Sigmoid colon (tissue), 7 donors: ENCODE measurements around the gene VWA2. TPM values are rescaled to one million over a fixed set of nuclear protein-coding genes. Genes with fewer than 3 reads are reported as not detected.

Experiments
- DNase-seq: peaks from one replicate; pipeline ENCODE4 v3.0.0-alpha.2; 2019
- H3K27ac ChIP-seq, 4 donors: fragments of 200-600 bp; sonication (generic); one replicate each; pipeline ENCODE4 v1.5.1; 2016 to 2019; ENCODE audit warnings: mild to moderate bottlenecking in 1 of 4
- H3K27me3 ChIP-seq, 3 donors: fragments of 200-600 bp; sonication (generic); one replicate each; pipeline ENCODE4 v1.5.1; 2019; ENCODE audit warnings: mild to moderate bottlenecking in 1 of 3
- H3K36me3 ChIP-seq, 4 donors: fragments of 200-600 bp; sonication (generic); one replicate each; pipeline ENCODE4 v1.5.1; 2016 to 2019
- H3K4me1 ChIP-seq, 4 donors: fragments of 200-600 bp; sonication (generic); one replicate each; pipeline ENCODE4 v1.5.1; 2017 to 2019
- H3K4me3 ChIP-seq, 4 donors: fragments of 200-600 bp; sonication (generic); one replicate each; pipeline ENCODE4 v1.5.1; 2017 to 2019; ENCODE audit warnings: mild to moderate bottlenecking in 2 of 4, moderate library complexity in 1 of 4
- H3K9me3 ChIP-seq, 4 donors: fragments of 200-600 bp in 3 of 4; sonication (generic) in 3 of 4; one replicate each; pipeline versions ENCODE4 v1.5.1 to v1.6.1; 2013 to 2019
- CTCF ChIP-seq, 4 experiments: fragments of 450-650 bp in 3 of 4; fragments of 200-600 bp in 1 of 4; IDR thresholded peaks; one replicate each; pipeline ENCODE4 v1.5.1; 2016 to 2019; ENCODE audit warnings: antibody characterized with exemption in 4 of 4, mild to moderate bottlenecking in 3 of 4, moderate library complexity in 2 of 4
- EP300 ChIP-seq, 4 donors: sonication (generic); formaldehyde crosslinking; IDR thresholded peaks; one replicate each; pipeline ENCODE4 v1.6.1; 2017; ENCODE audit warnings: antibody characterized with exemption in 4 of 4
- POLR2A ChIP-seq, 2 donors: fragments of 450-650 bp; IDR thresholded peaks; one replicate each; pipeline ENCODE4 v1.6.1; 2016; ENCODE audit warnings: antibody characterized with exemption in 2 of 2, mild to moderate bottlenecking in 2 of 2, moderate library complexity in 2 of 2
- POLR2AphosphoS5 ChIP-seq, 4 donors: sonication (generic); formaldehyde crosslinking; IDR thresholded peaks; one replicate each; pipeline ENCODE4 v1.6.1; 2017; ENCODE audit warnings: antibody characterized with exemption in 4 of 4
- WGBS, 2 donors: extraction: QIAGEN DNeasy Blood & Tissue Kit; methylation state at CpG; one replicate each; pipeline ENCODE4 v1.1.7; 2013; 5-methylcytosine and 5-hydroxymethylcytosine counted together
- intact Hi-C: fragments of 100-400 bp; cut with DNase I; formaldehyde crosslinking; loops from one replicate; pipeline ENCODE4 v1.15.1; 2023
- polyA plus RNA-seq, 3 donors: library from polyadenylated mRNA; stranded (reverse); fragments of 200-250 nt; gene quantifications; one replicate each; pipeline ENCODE4 v1.2.3, GENCODE V29; 2013
- total RNA-seq, 4 donors: library from RNA; depleted of rRNA; stranded (reverse); fragments of >200 nt; gene quantifications; one replicate each; pipeline ENCODE4 v1.1.0, GENCODE V29; 2016
- donor health status: healthy with polysubstance abuse.
- donor health status: Bipolar disorder and iron deficiency.
- donor health status: healthy.

The VWA2 gene
- total RNA-seq (under 1 TPM in 2 of 4 donors, not detected in 2; 0.36 to 0.55 TPM), polyA plus RNA-seq (1 to 10 TPM in 1 of 3 donors, under 1 TPM in 1, not detected in 1; 0.23 to 1.3 TPM)

GRCh38 chr10:114239117-114239993 lies at the start of gene VWA2:
Gene VWA2 (plus strand): TSS chr10:114239254. CDS start chr10:114248714, 9,460 bp downstream.
- no peak for DNase-seq
- Histone ChIP-seq H3K9me3 (no peaks in the 10 kb centered on the region), H3K27me3 (peaks cover 13 to 85% (median 20%) of the 10 kb centered on the region in 3 donors), H3K4me3 (peak within 1 kb of the TSS in 3 of 4 donors; percentile 28 to 41 (median 38)), H3K36me3 (no peaks in the 10 kb centered on the region), H3K4me1 (peaks cover 0 to 11% (median 11%) of the 10 kb centered on the region in 4 donors), H3K27ac (no peak within 1 kb of the TSS)
- 2% methylated on average over 78 to 79 of the region's 79 CpGs for WGBS, 2 donors
- TF ChIP-seq EP300 (IDR thresholded peaks at IDR 0.05) (no peak), CTCF (IDR thresholded peaks at IDR 0.05) (no peak), POLR2A (IDR thresholded peaks at IDR 0.05) (no peak), POLR2AphosphoS5 (IDR thresholded peaks at IDR 0.05) (no peak)
- intact Hi-C loops: no loop called here

- TF ChIP-seq EP300 (IDR thresholded peaks at IDR 0.05) (no peak), POLR2AphosphoS5 (IDR thresholded peaks at IDR 0.05) (no peak), POLR2A (IDR thresholded peaks at IDR 0.05) (no peak), CTCF (IDR thresholded peaks at IDR 0.05) (no peak)
- Histone ChIP-seq H3K9me3 (no peaks in the 10 kb centered on the region), H3K27me3 (no peaks in the 10 kb centered on the region), H3K27ac (no peak overlapping the region), H3K36me3 (no peaks in the 10 kb centered on the region), H3K4me1 (no peaks in the 10 kb centered on the region), H3K4me3 (no peak overlapping the region)
- 94 to 95% methylated on average over 8 of the region's 8 CpGs for WGBS, 2 donors
- intact Hi-C loops: no loop called here
- no peak for DNase-seq
Observed at GRCh38 chr10:114189700-114190099, 49.4 kb upstream of the VWA2 start.

- no peak overlapping the region for H3K27ac ChIP-seq
- TF ChIP-seq EP300 (IDR thresholded peaks at IDR 0.05): no peak
- TF ChIP-seq POLR2A (IDR thresholded peaks at IDR 0.05): no peak
- no peak for TF ChIP-seq POLR2AphosphoS5 (IDR thresholded peaks at IDR 0.05)
- no peak for TF ChIP-seq CTCF (IDR thresholded peaks at IDR 0.05)
- H3K4me1 ChIP-seq: no peaks in the 10 kb centered on the region
- 38 to 51% methylated on average over 2 of the region's 2 CpGs for WGBS, 2 donors
- H3K4me3 ChIP-seq: no peak overlapping the region
- H3K27me3 ChIP-seq: no peaks in the 10 kb centered on the region
- DNase-seq: no peak
- no peaks in the 10 kb centered on the region for H3K36me3 ChIP-seq
- no peaks in the 10 kb centered on the region for H3K9me3 ChIP-seq
- intact Hi-C loops: no loop called here
Observed at GRCh38 chr10:114195079-114195478, 44.0 kb upstream of the VWA2 start.

GRCh38 chr10:114199239-114199638 lies 39.8 kb upstream of the VWA2 start:
- WGBS, 2 donors: 88 to 93% methylated on average over 4 of the region's 4 CpGs
- H3K4me1 ChIP-seq: no peaks in the 10 kb centered on the region
- no peak overlapping the region for H3K27ac ChIP-seq
- no peaks in the 10 kb centered on the region for H3K27me3 ChIP-seq
- H3K9me3 ChIP-seq: no peaks in the 10 kb centered on the region
- no peak overlapping the region for H3K4me3 ChIP-seq
- no peak for TF ChIP-seq POLR2AphosphoS5 (IDR thresholded peaks at IDR 0.05)
- intact Hi-C loops: no loop called here
- H3K36me3 ChIP-seq: no peaks in the 10 kb centered on the region
- DNase-seq: no peak

- Histone ChIP-seq H3K9me3 (no peaks in the 10 kb centered on the region), H3K36me3 (no peaks in the 10 kb centered on the region), H3K27me3 (no peaks in the 10 kb centered on the region), H3K4me3 (no peak overlapping the region), H3K27ac (no peak overlapping the region), H3K4me1 (no peaks in the 10 kb centered on the region)
- DNase-seq: no peak
- no peak for TF ChIP-seq CTCF (IDR thresholded peaks at IDR 0.05)
- WGBS, 2 donors: 80 to 81% methylated on average over 3 of the region's 3 CpGs
- intact Hi-C loops: no loop called here
Observed at GRCh38 chr10:114202812-114203211, 36.2 kb upstream of the VWA2 start.
